K562 (cell line): ENCODE data around the gene SMAD3. TPM values are rescaled to one million over a fixed set of nuclear protein-coding genes. Genes with fewer than 3 reads are reported as not detected.
A peak's percentile ranks its signal among the peaks of the same experiment; 100 is the strongest.

ENCODE experiments used
- CBX1 ChIP-seq: sonication (generic); IDR thresholded peaks from 2 replicates; pipeline ENCODE4 v1.6.1; 2016; ENCODE audit warnings: antibody characterized with exemption, low read depth, mild to moderate bottlenecking
- CBX3 ChIP-seq, 2 experiments: IDR thresholded peaks; 1 replicate in 1 of 2; 2 replicates in 1 of 2; pipeline ENCODE4 v1.6.1; 2012; ENCODE audit warnings: inconsistent platforms in 2 of 2, low read length in 2 of 2, borderline replicate concordance in 1 of 2, control low read depth in 1 of 2
- CLOCK ChIP-seq: fragments of 250-450 bp; sonication (Bioruptor Pico); IDR thresholded peaks from 2 replicates; pipeline ENCODE4 v1.4.0; 2020; ENCODE audit warnings: mild to moderate bottlenecking, moderate library complexity, borderline replicate concordance
- GTF2E2 ChIP-seq: fragments of 200-800 bp; sonication (Bioruptor generic); IDR thresholded peaks from 2 replicates; pipeline ENCODE4 v1.6.1; 2016; ENCODE audit warnings: missing genetic modification characterization, missing compliant biosample characterization
- IRF2 ChIP-seq: sonication (generic); formaldehyde crosslinking; IDR thresholded peaks from 2 replicates; pipeline ENCODE4 v1.8.1; 2022; ENCODE audit warnings: mild to moderate bottlenecking, missing genetic modification reagents
- KDM2B ChIP-seq: fragments of 250-450 bp; sonication (Bioruptor Pico); IDR thresholded peaks from 2 replicates; pipeline ENCODE4 v1.8.0; 2021; ENCODE audit warnings: mild to moderate bottlenecking, moderate library complexity
- KLF16 ChIP-seq: IDR thresholded peaks from 2 replicates; pipeline ENCODE4 v1.6.1; 2016; ENCODE audit warnings: antibody characterized with exemption
- MCM3 ChIP-seq: fragments of 450-650 bp; IDR thresholded peaks from 2 replicates; pipeline ENCODE4 v1.6.1; 2016
- MYBL2 ChIP-seq, 2 experiments: fragments of 450-650 bp in 1 of 2; sonication (generic) in 1 of 2; formaldehyde crosslinking in 1 of 2; IDR thresholded peaks; 2 replicates each; pipeline versions ENCODE4 v1.6.1 to v1.8.1; 2017 to 2022; ENCODE audit warnings: borderline replicate concordance in 1 of 2, inconsistent platforms in 1 of 2, low read depth in 1 of 2, mild to moderate bottlenecking in 1 of 2, missing genetic modification reagents in 1 of 2, moderate library complexity in 1 of 2
- PHB2 ChIP-seq: fragments of 450-650 bp; IDR thresholded peaks from 2 replicates; pipeline ENCODE4 v1.6.1; 2017; ENCODE audit warnings: low read depth
- TOE1 ChIP-seq, 2 experiments: fragments of 450-650 bp in 1 of 2; sonication (generic) in 1 of 2; formaldehyde crosslinking in 1 of 2; IDR thresholded peaks; 2 replicates each; pipeline versions ENCODE4 v1.7.1 to v1.8.0; 2016 to 2022; ENCODE audit warnings: borderline replicate concordance in 2 of 2, mild to moderate bottlenecking in 2 of 2, antibody characterized with exemption in 1 of 2, inconsistent platforms in 1 of 2, low read depth in 1 of 2, missing genetic modification reagents in 1 of 2, moderate library complexity in 1 of 2
- ZNF318 ChIP-seq, 2 experiments: fragments of 450-650 bp; IDR thresholded peaks; 2 replicates each; pipeline ENCODE4 v1.6.1; 2016; ENCODE audit warnings: mild to moderate bottlenecking in 2 of 2, borderline replicate concordance in 1 of 2, low read depth in 1 of 2, moderate library complexity in 1 of 2
- ZNF398 ChIP-seq: fragments of 250-450 bp; sonication (Bioruptor Pico); IDR thresholded peaks from 2 replicates; pipeline ENCODE4 v1.8.0; 2021; ENCODE audit warnings: moderate library complexity, mild to moderate bottlenecking, inconsistent platforms
- ZNF830 ChIP-seq: fragments of 250-450 bp; sonication (Bioruptor Pico); IDR thresholded peaks from 2 replicates; pipeline ENCODE4 v1.5.0; 2021; ENCODE audit warnings: mild to moderate bottlenecking
- polyA plus RNA-seq, 8 experiments: library from polyadenylated mRNA; depleted of rRNA in 4 of 8; stranded (reverse) in 5 of 8; unstranded in 3 of 8; fragments of >200 nt; fragmentation: Nextera tagmentation in 2 of 8; fragmentation: Illumina TruSeq in 1 of 8; extraction: Ambion mirVana in 2 of 8; extraction: Trizol in 1 of 8; gene quantifications; 2 replicates each; pipeline versions ENCODE4 v1.2.1 to v1.2.3, GENCODE V29; 2011 to 2014; ENCODE audit warnings: inconsistent platforms in 1 of 8, missing spikeins in 1 of 8
- total RNA-seq, 7 experiments: library from RNA; depleted of rRNA in 6 of 7; stranded (reverse); fragments of >200 nt in 6 of 7; fragmentation: Illumina TruSeq in 2 of 7; extraction: Trizol in 2 of 7; gene quantifications; 2 replicates each; pipeline versions ENCODE4 v1.2.1 to v1.2.3, GENCODE V29; 2011 to 2021; ENCODE audit warnings: low replicate concordance in 1 of 7

The SMAD3 gene
- total and polyA plus RNA-seq, 9 of the 15 experiments (the other 6 are each of a cell fraction or from before 2014, with no cell fraction given) = 4.3 to 39.2 (median 11.1) TPM

DNA sequence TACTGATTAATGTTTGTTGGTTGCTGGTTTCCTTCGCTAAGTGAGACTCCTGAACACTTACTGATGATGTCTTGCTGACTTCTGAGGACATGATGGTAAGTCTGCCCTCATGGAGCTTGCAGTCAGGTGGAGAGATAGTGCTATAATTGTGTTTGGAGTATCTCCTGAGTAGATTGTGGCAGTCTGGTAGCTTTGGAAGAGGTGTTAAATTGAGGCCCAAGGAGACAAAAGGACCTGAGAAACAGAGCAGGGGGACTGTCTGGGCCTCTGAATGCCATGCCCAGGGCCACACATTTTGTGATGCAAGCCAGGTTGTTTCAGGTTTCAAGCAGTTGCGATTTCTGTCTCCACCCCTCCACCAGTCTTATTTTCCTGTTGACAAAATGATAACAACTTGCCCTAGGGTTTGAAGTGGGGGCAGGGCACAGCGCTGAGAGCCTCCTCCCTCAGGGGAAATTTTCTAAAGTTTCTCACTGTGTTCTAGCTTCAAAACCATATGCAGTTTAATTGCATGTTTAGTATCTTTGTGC, 16.7 kb downstream of the SMAD3 start (continued):
- TF ChIP-seq CLOCK (CRISPR knock-in tag) (no peak), KDM2B (CRISPR knock-in tag) (no peak), TOE1 (IDR thresholded peaks at IDR 0.05; ENCODE audit: borderline replicate concordance) (peak; percentile 32; the same call in 1 of the 2 replicates), TOE1 (CRISPR knock-in tag; IDR thresholded peaks at IDR 0.05; ENCODE audit: borderline replicate concordance, low read depth) (no peak), PHB2 (no peak), KLF16 (no peak), MCM3 (no peak), MYBL2 (IDR thresholded peaks at IDR 0.05; ENCODE audit: low read depth) (no peak), MYBL2 (CRISPR knock-in tag; IDR thresholded peaks at IDR 0.05; ENCODE audit: borderline replicate concordance) (no peak), CBX3 (IDR thresholded peaks at IDR 0.05; ENCODE audit: borderline replicate concordance in 1 of 2, low read length in 2 of 2) (peak in 1 of 2 experiments; percentile 98; a peak in 2 of 3 replicates), IRF2 (no peak), CBX1 (peak; percentile 68; the same call in 1 of the 2 replicates), ZNF318 (IDR thresholded peaks at IDR 0.05; ENCODE audit: borderline replicate concordance in 1 of 2, low read depth in 1 of 2) (no peak), ZNF830 (no peak), GTF2E2 (tag) (0 out of 2 replicates have a peak, but pooled peaks have one; percentile 51), ZNF398 (CRISPR knock-in tag) (no peak)
